Left lung (tissue), 10 donors: ENCODE data around the gene MPP3. TPM values are rescaled to one million over a fixed set of nuclear protein-coding genes. Genes with fewer than 3 reads are reported as not detected.

Experiments
- ATAC-seq: fragments of 200-7000 bp; cut with Tn5 transposase; one replicate; pipeline ENCODE4 v1.9.1; 2020; ENCODE audit warnings: moderate library complexity
- DNase-seq, 4 donors: peaks; one replicate each; pipeline ENCODE4 v3.0.0-alpha.2; 2013 to 2020
- H3K27ac ChIP-seq, 2 donors: fragments of 200-600 bp; sonication (generic) in 1 of 2; one replicate each; pipeline versions ENCODE4 v1.5.0 to v1.8.0; 2020 to 2021
- H3K27me3 ChIP-seq, 2 donors: fragments of 200-600 bp; sonication (generic) in 1 of 2; one replicate each; pipeline versions ENCODE4 v1.5.0 to v1.8.0; 2020 to 2021
- H3K36me3 ChIP-seq, 2 donors: fragments of 200-600 bp; sonication (generic) in 1 of 2; one replicate each; pipeline versions ENCODE4 v1.5.0 to v1.8.0; 2020 to 2021
- H3K4me1 ChIP-seq, 2 donors: fragments of 200-600 bp; one replicate each; pipeline ENCODE4 v1.8.0; 2021
- H3K4me3 ChIP-seq, 2 donors: fragments of 200-600 bp; sonication (generic) in 1 of 2; one replicate each; pipeline versions ENCODE4 v1.5.0 to v1.8.0; 2020 to 2021; ENCODE audit warnings: mild to moderate bottlenecking in 1 of 2
- H3K9me3 ChIP-seq, 2 donors: fragments of 200-600 bp; sonication (generic) in 1 of 2; one replicate each; pipeline versions ENCODE4 v1.5.0 to v1.8.0; 2020 to 2021
- CTCF ChIP-seq, 2 donors: fragments of 200-600 bp; sonication (generic) in 1 of 2; IDR thresholded peaks; one replicate each; pipeline versions ENCODE4 v1.5.0 to v1.8.0; 2021; ENCODE audit warnings: antibody characterized with exemption in 2 of 2
- intact Hi-C, 2 donors: fragments of 100-400 bp; cut with DNase I; formaldehyde crosslinking; loops; one replicate each; pipeline versions ENCODE4 v1.11.2 to v1.14.2; 2022
- polyA plus RNA-seq, 6 donors: library from polyadenylated mRNA; unstranded; fragments of 120-200 nt; gene quantifications; one replicate each; pipeline ENCODE4 v1.2.1, GENCODE V29; 2013; ENCODE audit not compliant: insufficient read length in 6 of 6
- total RNA-seq, 2 donors: library from RNA; stranded (reverse); fragmentation: NEBNext Ultra II Directional; extraction: Animal tissue kit (Norgen Biotek cat#: 25700); gene quantifications; one replicate each; pipeline ENCODE4 v1.2.1, GENCODE V29; 2021
- donor health status: DM: no; HTN: yes; CAD: no.
- donor health status: DM: no; HTN: no; CAD: no.

Gene MPP3
- total and polyA plus RNA-seq, 8 donors: 8.0 to 17.9 (median 13.0) TPM

- no peak for TF ChIP-seq CTCF (IDR thresholded peaks at IDR 0.05)
- Histone ChIP-seq H3K4me1 (peaks cover 0 to 13% of the 10 kb centered on the region in 2 donors), H3K27me3 (peaks cover 0 to 2% of the 10 kb centered on the region in 2 donors), H3K36me3 (peaks cover 0 to 49% of the 10 kb centered on the region in 2 donors), H3K4me3 (no peak overlapping the region), H3K9me3 (no peaks in the 10 kb centered on the region), H3K27ac (no peak overlapping the region)
- ATAC-seq (no peak), DNase-seq (no peak)
- intact Hi-C loops: no loop called here
Observed at GRCh38 chr17:43826206-43826605, 6.7 kb downstream of the MPP3 start.

GRCh38 chr17:43825567-43825966, 7.4 kb downstream of the MPP3 start:
- intact Hi-C loops: no loop called here
- Histone ChIP-seq H3K4me1 (peaks cover 0 to 12% of the 10 kb centered on the region in 2 donors), H3K27me3 (no peaks in the 10 kb centered on the region), H3K4me3 (no peak overlapping the region), H3K36me3 (peaks cover 0 to 49% of the 10 kb centered on the region in 2 donors), H3K9me3 (no peaks in the 10 kb centered on the region), H3K27ac (no peak overlapping the region)
- DNase-seq (no peak), ATAC-seq (no peak)
- TF ChIP-seq CTCF (IDR thresholded peaks at IDR 0.05): no peak

GRCh38 chr17:43823350-43824084, 9.4 kb downstream of the MPP3 start:
- peak; percentile 85 for ATAC-seq
- Histone ChIP-seq H3K27me3 (no peaks in the 10 kb centered on the region), H3K4me1 (peaks cover 0 to 12% of the 10 kb centered on the region in 2 donors), H3K36me3 (peaks cover 0 to 41% of the 10 kb centered on the region in 2 donors), H3K27ac (peak overlapping the region; percentile 46 to 69), H3K4me3 (no peak overlapping the region), H3K9me3 (no peaks in the 10 kb centered on the region)
- DNase-seq: peak in 1 of 4 donors; percentile 78
- intact Hi-C loops: no loop called here
- no peak for TF ChIP-seq CTCF (IDR thresholded peaks at IDR 0.05)

GRCh38 chr17:43822570-43823190, 10.3 kb downstream of the MPP3 start:
- Histone ChIP-seq H3K36me3 (peaks cover 0 to 41% of the 10 kb centered on the region in 2 donors), H3K27ac (peak overlapping the region; percentile 46 to 51)

More at GRCh38 chr17:43822570-43823190, 10.3 kb downstream of the MPP3 start:
- DNase-seq: no peak
- no peaks in the 10 kb centered on the region for H3K27me3 ChIP-seq
- no peak overlapping the region for H3K4me3 ChIP-seq
- intact Hi-C loops: no loop called here
- peaks cover 0 to 12% of the 10 kb centered on the region in 2 donors for H3K4me1 ChIP-seq
- TF ChIP-seq CTCF (IDR thresholded peaks at IDR 0.05): no peak
- ATAC-seq: peak; percentile 8
- no peaks in the 10 kb centered on the region for H3K9me3 ChIP-seq
